Fibroblast of skin of left biceps (primary cell): Measurements from ENCODE around the gene EIF2A.
"Not testable (repeated sequence)": the region's sequence is repeated elsewhere in the genome, so short reads cannot be mapped to it uniquely, and the experiment has no call there.

Experiments used
- DNase-seq, 2 experiments: peaks; one replicate each; pipeline ENCODE4 v3.0.0-alpha.2; 2013; ENCODE audit warnings: low read depth in 2 of 2

Gene EIF2A

DNA sequence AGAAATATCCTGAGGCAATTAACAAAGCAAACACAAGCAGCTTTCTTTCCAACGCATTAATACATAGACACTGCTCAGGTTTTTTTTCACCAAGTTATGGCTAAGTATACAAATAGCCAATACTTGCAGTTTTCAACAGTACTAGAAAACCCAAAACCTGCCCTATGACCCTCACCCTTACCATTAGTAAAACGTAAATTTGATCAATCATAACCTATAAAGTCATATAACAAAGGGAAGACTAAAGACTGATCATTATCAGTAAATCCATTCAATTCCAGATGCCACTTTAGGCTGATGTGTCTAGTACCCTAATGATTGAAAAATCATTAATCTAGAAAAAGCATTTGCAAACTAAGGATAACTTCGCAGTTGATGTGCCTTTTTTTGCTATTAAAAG is 3.5 kb upstream of the EIF2A start:
- DNase-seq, result no peak

DNA sequence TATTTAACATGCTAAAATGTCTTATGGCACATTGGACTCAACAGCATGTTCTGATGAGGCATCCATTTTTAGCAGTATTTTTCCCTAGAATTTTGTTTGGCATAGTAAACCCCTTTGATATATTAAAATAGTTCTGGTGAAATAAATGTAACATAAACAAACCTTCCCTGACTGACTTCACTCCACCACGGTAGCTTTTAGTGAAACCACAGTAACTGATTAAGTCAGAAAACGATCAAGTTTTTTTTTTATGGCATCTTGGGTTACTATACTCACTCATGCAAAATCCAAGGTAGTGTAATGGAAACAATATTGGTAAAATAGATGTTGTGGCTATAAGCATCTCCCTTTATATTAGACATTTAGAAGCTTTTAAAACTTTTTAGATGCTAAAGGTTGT is 3.1 kb upstream of the EIF2A start:
- DNase-seq, result no peak

DNA sequence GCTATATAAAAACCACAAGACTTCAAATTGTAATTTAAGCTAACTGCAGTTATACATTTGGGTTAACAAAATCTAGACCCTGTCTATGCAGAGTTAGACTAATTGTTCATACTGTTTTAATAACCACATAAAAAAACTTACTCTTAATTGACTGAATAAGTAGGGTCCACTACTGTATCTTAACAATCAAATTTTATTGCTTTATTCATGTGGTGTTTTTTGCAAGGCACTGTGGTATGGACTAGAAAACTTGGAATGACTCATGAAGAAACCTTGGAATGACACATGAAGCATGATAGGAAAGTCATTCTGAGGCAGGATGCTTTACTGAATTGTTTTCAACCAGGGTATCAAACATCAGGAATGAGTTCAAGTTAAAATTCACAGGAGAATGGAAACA is 2.5 kb upstream of the EIF2A start:
- no peak for DNase-seq

GRCh38 chr3:150544726-150545125 is 1.9 kb upstream of the EIF2A start:
- no peak for DNase-seq

GRCh38 chr3:150545419-150546225 is 965 bp upstream of the EIF2A start:
- no peak for DNase-seq

DNA sequence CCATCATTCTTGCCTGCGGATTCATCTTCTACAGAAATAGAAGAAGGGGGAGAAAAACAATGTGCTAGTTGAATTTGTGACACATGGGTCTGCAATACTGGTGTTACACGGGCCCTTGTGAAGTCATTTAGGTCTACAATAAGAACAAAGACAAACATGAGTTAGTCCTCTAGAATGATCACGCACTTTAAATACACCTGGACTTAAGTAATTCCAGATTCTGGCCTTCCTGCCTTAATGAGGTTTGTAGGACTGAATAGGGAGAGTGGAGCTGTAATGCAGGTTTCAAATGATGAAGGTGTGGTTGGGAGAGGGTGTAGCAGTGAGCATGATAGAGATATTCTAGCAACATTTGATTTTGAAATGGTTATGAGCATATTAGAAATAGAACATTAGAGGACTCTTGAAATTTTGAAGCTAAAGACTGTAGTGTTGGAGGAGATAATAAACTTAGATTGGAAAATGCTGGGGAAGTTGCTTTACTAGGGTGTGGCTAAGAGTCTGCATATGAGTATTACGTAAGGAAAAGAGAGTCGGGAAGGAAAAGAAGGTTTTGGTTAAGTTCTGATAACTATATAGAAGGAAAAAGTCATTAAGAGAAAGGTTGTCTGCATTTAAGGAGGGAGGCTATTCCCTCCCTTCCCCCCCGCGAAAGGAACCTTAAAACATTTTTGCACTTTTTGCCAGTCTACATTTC is 606 bp downstream of the EIF2A start:
- no peak for DNase-seq

GRCh38 chr3:150555859-150556436 is 9.4 kb downstream of the EIF2A start:
- DNase-seq, result no peak

DNA sequence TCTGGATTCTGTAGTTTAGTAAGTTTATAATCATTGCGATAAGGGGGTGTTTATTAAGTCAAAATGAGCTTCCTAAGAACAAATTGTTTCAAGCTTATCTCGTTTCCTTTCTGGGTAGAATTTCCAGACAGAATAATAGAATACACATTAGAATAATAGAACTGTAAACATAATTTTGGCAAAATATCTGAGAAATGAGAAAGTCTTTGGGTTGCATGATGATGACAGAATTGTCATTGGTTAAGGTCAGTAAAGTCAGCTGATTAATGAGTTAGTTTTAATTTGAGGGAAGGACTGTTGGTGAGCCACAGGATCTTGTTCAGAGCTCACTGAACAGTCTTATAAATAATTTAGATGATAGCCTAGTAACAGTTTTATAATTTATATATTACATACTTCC is 10.2 kb downstream of the EIF2A start:
- no peak for DNase-seq

DNA sequence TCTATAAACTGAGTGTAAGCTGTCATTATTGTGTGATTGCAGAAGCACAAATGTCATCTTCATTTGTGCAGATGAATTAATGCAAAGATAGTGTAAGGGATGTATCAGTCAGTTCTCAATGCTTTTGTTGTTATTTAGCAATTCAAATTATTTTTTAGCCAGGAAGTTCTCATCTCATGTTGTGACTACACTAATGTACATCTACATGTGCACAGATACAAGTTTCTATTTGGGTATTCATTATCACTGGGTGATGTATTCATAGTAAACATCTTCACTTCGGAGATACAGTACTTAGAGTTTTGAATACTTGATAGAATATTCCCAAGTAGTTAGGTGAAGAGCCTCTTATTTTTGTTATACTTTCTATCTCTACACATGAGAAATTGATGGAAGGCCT is 11.1 kb downstream of the EIF2A start:
- no peak for DNase-seq

DNA sequence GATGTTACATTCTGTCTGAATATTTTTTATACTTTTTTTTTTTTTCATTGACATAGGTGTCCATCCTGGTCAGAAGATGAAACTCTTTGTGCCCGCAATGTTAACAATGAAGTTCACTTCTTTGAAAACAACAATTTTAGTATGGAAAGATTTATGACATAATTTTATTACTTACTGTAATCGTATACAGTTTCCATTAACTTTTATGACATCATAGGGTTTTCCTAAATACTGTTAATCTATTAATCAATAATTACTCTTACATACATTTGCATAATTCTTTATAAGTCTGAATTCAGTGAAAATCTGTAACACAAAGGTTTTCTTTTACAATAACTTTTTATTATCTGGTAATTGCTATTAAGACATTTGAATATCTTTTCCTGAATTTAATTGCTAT is 17.7 kb downstream of the EIF2A start:
- no peak for DNase-seq

DNA sequence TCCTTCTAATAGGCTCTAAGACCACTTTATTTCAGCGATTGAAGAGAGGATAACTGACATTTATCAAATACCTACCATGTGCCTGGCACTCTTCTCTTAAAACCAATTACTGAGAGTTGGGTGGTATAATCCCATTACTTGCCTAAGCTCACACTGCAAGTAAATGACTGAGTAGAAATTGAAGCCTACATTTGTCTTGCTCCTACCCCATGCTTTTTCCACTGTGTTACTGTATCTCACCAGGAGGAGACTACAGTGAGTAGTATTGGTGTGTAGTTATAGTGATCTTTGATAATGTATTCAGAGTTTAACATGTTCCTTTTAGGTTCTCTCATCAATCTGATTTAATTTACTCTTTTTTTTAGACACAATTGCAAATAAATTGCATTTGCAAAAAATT is 20.7 kb downstream of the EIF2A start:
- no peak for DNase-seq

DNA sequence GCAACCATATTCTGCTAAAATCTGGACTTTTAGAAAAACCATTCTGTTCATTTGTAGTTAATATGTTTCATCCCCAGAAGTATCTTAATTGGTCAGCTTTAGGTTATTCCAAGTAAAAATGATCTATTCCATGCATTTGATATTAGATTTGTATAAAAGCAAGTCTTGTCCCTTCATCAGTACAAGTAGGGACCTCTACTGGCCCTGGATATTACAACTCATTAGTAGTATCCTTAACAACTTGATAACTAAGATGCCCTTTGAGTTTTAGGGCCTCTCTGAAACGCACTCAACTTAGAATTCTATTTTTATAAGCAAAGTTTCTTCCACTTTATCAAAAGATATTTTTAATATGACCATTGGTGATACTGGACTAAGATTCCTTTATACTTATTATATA is 31.3 kb downstream of the EIF2A start:
- no peak for DNase-seq

DNA sequence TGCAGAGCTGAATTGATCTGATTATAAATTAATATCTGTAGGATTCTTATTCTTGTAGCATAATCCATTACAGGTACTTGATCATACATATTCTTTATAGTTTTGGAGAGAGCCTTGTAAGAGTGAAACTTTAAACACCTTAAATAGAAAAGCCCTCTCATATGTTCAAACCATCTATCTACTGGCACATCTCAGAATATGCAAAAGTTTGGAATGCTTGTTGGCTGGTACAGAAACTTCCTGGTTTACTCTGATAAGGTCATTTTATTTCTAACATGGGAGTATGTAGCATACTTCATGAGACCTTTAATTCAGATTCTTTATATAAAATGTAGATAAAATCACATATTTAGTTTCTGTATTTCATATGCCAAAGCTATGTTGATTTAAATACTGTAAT is 34.6 kb downstream of the EIF2A start:
- DNase-seq, result no peak

DNA sequence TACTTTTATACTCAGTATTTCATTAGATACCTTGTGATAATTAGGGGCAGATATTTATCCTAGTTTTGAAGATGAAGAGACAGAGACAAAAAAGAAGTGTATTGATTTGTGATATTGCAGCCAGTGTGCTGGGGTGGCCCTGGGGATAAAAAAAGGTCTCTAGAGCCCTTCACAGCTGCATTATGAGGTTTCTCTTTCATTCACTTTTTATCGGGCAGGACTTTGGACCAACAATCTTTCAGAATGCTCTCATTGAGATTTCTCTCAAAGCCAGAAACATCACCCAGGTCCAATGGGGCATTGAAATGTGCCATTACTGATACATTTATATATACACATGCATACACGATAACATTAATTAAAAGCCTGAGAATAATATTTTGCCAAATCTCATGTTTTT is 36.0 kb downstream of the EIF2A start:
- no peak for DNase-seq

- DNase-seq, result no peak
These were observed 36.4 kb downstream of the EIF2A start for GRCh38 chr3:150583028-150583427.

DNA sequence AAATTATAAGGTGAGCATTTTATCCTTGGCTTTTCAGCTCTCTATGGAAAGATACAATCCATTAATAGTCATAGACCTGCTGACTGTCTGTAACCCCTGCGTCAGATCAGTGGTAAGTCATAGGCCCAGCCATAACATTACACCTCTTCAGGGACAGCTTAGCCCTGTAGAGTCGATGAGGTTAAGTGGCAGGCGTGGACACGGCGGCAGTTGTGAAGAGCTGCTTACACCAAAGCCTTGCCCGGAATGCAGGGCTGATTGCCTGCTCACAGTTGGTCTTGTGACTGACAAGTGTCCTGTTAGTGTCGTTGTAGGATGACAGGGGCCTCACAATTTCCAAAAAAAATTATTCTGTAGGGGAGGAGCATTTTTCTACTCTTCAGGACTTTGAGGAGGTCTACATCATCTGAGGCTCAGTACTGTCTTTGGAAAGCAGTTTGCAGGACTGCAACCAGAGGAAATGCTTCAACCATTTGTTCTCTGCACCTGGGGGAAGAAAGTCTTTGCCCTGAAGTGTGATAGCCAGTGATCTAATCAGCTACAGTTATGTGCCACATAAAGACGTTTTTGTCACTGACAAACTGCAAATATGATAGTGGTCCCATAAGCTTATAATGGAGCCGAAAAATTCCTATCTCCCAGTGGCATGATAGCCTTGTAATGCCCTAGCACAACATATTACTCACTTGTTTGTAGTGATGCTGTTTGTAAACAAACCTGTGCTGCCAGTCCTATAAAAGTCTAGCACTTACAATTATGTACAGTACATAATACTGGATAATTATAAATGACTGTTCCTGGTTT is 41.6 kb downstream of the EIF2A start:
- no peak for DNase-seq

- DNase-seq, result no peak
These were observed 43.2 kb downstream of the EIF2A start for GRCh38 chr3:150589759-150590158.

- no peak for DNase-seq
These were observed 47.6 kb downstream of the EIF2A start for GRCh38 chr3:150594150-150594549.

DNA sequence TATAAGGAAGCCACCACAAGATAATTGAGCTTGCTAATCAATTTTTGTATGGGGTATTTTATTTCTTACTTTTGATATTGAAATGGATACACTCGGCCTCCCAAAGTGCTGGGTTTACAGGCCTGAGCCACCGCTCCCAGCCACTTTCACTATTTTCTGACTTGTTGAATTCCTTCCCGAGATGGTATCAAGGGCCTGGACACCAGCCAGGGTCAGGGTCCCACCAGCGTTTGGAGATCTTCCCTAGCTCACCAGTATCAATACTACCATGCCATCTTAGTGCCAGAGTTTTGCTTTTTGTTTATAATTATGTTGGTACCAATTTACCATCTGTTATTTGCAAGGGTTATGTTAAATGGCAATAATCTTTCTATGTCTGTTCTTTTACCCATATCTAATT is 51.1 kb downstream of the EIF2A start:
- DNase-seq, result no peak

GRCh38 chr3:150599611-150600297 is 53.2 kb downstream of the EIF2A start:
- no peak for DNase-seq

DNA sequence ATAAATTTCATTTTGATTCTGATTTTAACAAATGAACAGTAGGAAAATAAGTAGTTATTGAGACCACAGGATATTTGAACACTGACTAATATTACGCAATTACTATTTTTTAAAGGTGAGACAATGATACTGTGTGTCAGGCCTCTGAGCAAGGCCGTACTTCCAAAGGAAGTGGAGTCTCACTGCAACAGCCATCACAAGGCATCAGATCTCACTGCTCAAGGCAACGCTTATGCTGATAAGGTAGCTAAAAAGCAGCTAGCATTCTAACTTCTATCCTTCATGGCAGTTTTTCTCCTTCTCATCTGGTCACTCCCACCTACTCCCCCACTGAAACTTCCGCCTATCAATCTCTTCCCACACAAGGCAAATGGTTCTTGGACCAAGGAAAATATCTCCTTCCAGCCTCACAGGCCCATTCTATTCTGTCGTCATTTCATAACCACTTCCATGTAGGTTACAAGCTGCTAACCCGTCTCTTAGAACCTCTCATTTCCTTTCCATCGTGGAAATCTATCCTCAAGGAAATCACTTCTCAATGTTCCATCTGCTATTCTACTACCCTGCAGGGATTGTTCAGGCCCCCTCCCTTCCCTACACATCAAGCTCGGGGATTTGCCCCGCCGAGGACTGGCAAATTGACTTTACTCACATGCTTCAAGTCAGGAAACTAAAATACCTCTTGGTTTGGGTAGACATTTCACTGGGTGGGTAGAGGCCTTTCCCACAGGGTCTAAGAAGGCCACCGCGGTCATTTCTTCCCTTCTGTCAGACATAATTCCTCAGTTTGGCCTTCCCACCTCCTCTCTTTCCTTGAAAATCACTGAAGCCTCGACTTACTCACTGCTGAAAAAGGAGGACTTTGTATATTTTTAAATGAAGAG is 54.3 kb downstream of the EIF2A start:
- not testable (repeated sequence) for DNase-seq
